B cell (primary cell): ENCODE data around the gene CYB561D1. TPM values are rescaled to one million over a fixed set of nuclear protein-coding genes. Genes with fewer than 3 reads are reported as not detected.

Experiments used
- ATAC-seq: fragments of 200-7000 bp; cut with Tn5 transposase; one replicate; pipeline ENCODE4 v1.10.0; 2021; ENCODE audit warnings: low read depth, mild to moderate bottlenecking, moderate number of reproducible peaks, moderate library complexity
- CTCF ChIA-PET: fragments of 350-600 bp; sonication (Branson Sonifier 250); formaldehyde crosslinking; loops from one replicate; lab custom pipeline; 2021; ENCODE audit warnings: antibody characterized with exemption, inconsistent platforms; lab: Charles Lee
- POLR2A ChIA-PET: fragments of 350-600 bp; sonication (Branson Sonifier 250); formaldehyde crosslinking; loops from one replicate; lab custom pipeline; 2021; ENCODE audit warnings: antibody characterized with exemption; lab: Charles Lee
- DNase-seq: peaks from one replicate; pipeline ENCODE4 v3.0.0; 2013
- H2AFZ ChIP-seq: 2 replicates; pipeline ENCODE4 v1.6.1; 2012; ENCODE audit warnings: mild to moderate bottlenecking, low read depth, low read length; ENCODE audit not compliant: insufficient read depth, poor library complexity, severe bottlenecking
- H3K27ac ChIP-seq, 2 donors: 1 replicate in 1 of 2; 2 replicates in 1 of 2; pipeline ENCODE4 v1.5.1; 2012 to 2013; ENCODE audit warnings: low read length in 2 of 2, mild to moderate bottlenecking in 2 of 2, moderate library complexity in 1 of 2
- H3K27me3 ChIP-seq, 4 experiments: fragments of 200-600 bp in 1 of 4; sonication (generic) in 1 of 4; replicated peaks in 1 of 4; 1 replicate in 2 of 4; 2 replicates in 2 of 4; pipeline versions ENCODE4 v1.6.1 to v1.7.0; 2013 to 2016; ENCODE audit warnings: low read length in 3 of 4, mild to moderate bottlenecking in 2 of 4, mixed read lengths in 1 of 4, moderate library complexity in 1 of 4; ENCODE audit not compliant: insufficient read depth in 4 of 4, control insufficient read depth in 3 of 4; ENCODE audit errors: control extremely low read depth in 1 of 4
- H3K36me3 ChIP-seq, 2 experiments: replicated peaks in 1 of 2; 1 replicate in 1 of 2; 2 replicates in 1 of 2; pipeline versions ENCODE4 v1.6.1 to v1.7.1; 2013; ENCODE audit warnings: low read length in 1 of 2; ENCODE audit not compliant: insufficient read depth in 2 of 2, control insufficient read depth in 1 of 2; ENCODE audit errors: control extremely low read depth in 1 of 2, extremely low read depth in 1 of 2
- H3K4me1 ChIP-seq, 2 donors: fragments of 200-600 bp in 1 of 2; sonication (generic) in 1 of 2; 1 replicate in 1 of 2; 2 replicates in 1 of 2; pipeline versions ENCODE4 v1.5.1 to v1.6.1; 2013 to 2017; ENCODE audit warnings: low read length in 2 of 2; ENCODE audit not compliant: control insufficient read depth in 2 of 2, insufficient read depth in 2 of 2
- H3K4me2 ChIP-seq: replicated peaks from 2 replicates; pipeline ENCODE3; 2012; ENCODE audit warnings: mild to moderate bottlenecking, low read depth, low read length; ENCODE audit not compliant: poor library complexity, severe bottlenecking
- H3K4me3 ChIP-seq, 5 experiments: fragments of 200-600 bp in 1 of 5; sonication (generic) in 1 of 5; 1 replicate in 3 of 5; 2 replicates in 2 of 5; pipeline versions ENCODE4 v1.5.1 to v1.7.0; 2011 to 2016; ENCODE audit warnings: low read length in 4 of 5, mild to moderate bottlenecking in 4 of 5, low read depth in 2 of 5, control low read depth in 1 of 5, moderate library complexity in 1 of 5; ENCODE audit not compliant: insufficient read depth in 1 of 5; ENCODE audit errors: control extremely low read depth in 1 of 5, extremely low read depth in 1 of 5
- H3K79me2 ChIP-seq: fragments of 200-600 bp; sonication (generic); one replicate; pipeline ENCODE4 v1.6.0; 2016; ENCODE audit warnings: low read length; ENCODE audit not compliant: control insufficient read depth, insufficient read depth
- H3K9ac ChIP-seq: fragments of 200-600 bp; sonication (generic); 2 replicates; pipeline ENCODE4 v1.6.1; 2017; ENCODE audit warnings: mild to moderate bottlenecking, low read length, moderate library complexity
- H3K9me3 ChIP-seq, 3 donors: one replicate each; pipeline versions ENCODE4 v1.6.1 to v1.7.1; 2013; ENCODE audit warnings: low read length in 2 of 3; ENCODE audit not compliant: control insufficient read depth in 2 of 3, insufficient read depth in 1 of 3; ENCODE audit errors: control extremely low read depth in 1 of 3
- H4K20me1 ChIP-seq: 2 replicates; pipeline ENCODE4 v1.6.0; 2012; ENCODE audit warnings: mild to moderate bottlenecking, low read length; ENCODE audit not compliant: insufficient read depth, control insufficient read depth, poor library complexity, severe bottlenecking
- H3K27ac Mint-ChIP-seq: one replicate; pipeline ENCODE4 v1.8.0; 2021; ENCODE audit warnings: mixed read lengths
- H3K27me3 Mint-ChIP-seq: one replicate; pipeline ENCODE4 v1.8.0; 2021; ENCODE audit warnings: mixed read lengths
- H3K4me1 Mint-ChIP-seq: one replicate; pipeline ENCODE4 v1.8.0; 2021; ENCODE audit warnings: mixed read lengths
- H3K4me3 Mint-ChIP-seq: one replicate; pipeline ENCODE4 v1.8.0; 2021; ENCODE audit warnings: mixed read lengths
- H3K9me3 Mint-ChIP-seq: one replicate; pipeline ENCODE4 v1.8.0; 2022; ENCODE audit warnings: mixed read lengths; ENCODE audit not compliant: insufficient read depth
- EZH2 ChIP-seq: IDR thresholded peaks from 2 replicates; pipeline ENCODE4 v1.6.1; 2012; ENCODE audit warnings: borderline replicate concordance, low read depth, mild to moderate bottlenecking, moderate library complexity, low read length; ENCODE audit not compliant: insufficient read depth, poor library complexity, severe bottlenecking
- WGBS: methylation state at CpG from one replicate; pipeline ENCODE4 v1.1.5; 2013; ENCODE audit warnings: missing lambda C conversion rate; ENCODE audit not compliant: insufficient coverage; 5-methylcytosine and 5-hydroxymethylcytosine counted together
- intact Hi-C: fragments of 100-400 bp; cut with micrococcal nuclease; formaldehyde crosslinking; loops from one replicate; pipeline ENCODE4 v1.10.0; 2022
- polyA plus RNA-seq: library from polyadenylated mRNA; depleted of rRNA; stranded (reverse); fragments of >200 nt; gene quantifications from 2 replicates; pipeline ENCODE4 v1.2.3, GENCODE V29; 2012
- total RNA-seq, 2 donors: library from RNA; stranded (reverse); fragments of 120-200 nt in 1 of 2; gene quantifications; 1 replicate in 1 of 2; 2 replicates in 1 of 2; pipeline versions ENCODE4 v1.2.3 to v1.2.4, GENCODE V29; 2013 to 2022
- TF ChIP-seq, protein P1 (sequence below): fragments of 200-600 bp; IDR thresholded peaks from one replicate; pipeline ENCODE4 v1.8.0; 2022; ENCODE audit warnings: antibody characterized with exemption, mild to moderate bottlenecking

CYB561D1 gene
- total and polyA plus RNA-seq, 2 donors (not counting 1 experiment from before 2014, with no cell fraction given), result 16.1 to 28.0 TPM

DNA sequence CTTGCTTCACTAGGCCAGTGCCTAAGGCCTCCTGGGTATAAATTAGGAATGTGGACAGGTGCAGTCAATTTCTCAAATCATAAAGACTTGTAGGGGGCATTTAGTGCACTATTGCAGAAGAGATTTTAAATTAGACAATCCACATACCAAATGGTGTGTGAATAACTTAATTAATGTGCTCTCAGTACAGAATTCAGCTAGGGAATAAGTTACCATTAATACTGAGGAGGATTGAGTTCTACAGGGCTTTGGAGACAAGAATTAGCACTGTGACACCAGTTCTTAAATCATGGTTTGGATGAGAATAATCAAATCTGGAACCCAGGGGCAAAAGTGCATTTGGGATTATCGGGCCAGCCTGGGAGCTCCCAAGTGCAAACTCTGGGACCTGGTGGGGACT is 25.8 kb upstream of the CYB561D1 start:
- Histone ChIP-seq H3K36me3 (no peaks in the 10 kb centered on the region), H3K9me3 (peaks cover 0 to 8% (median 1%) of the 10 kb centered on the region in 3 donors), H3K4me3 (no peak overlapping the region), H3K79me2 (no peaks in the 10 kb centered on the region), H4K20me1 (no peaks in the 10 kb centered on the region), H3K4me1 (peaks cover 13% of the 10 kb centered on the region in 2 donors), H3K27me3 (peaks cover 0 to 70% (median 47%) of the 10 kb centered on the region in 4 experiments), H2AFZ (no peak overlapping the region), H3K4me2 (no peak overlapping the region), H3K27ac (no peak overlapping the region), H3K9ac (no peak overlapping the region)
- DNase-seq (no peak), ATAC-seq (no peak)
- Mint-ChIP-seq H3K4me3 (peak overlapping the region; percentile 83), H3K9me3 (no peaks in the 10 kb centered on the region), H3K27ac (no peak overlapping the region), H3K27me3 (peaks cover 59% of the 10 kb centered on the region), H3K4me1 (peaks cover 8% of the 10 kb centered on the region)
- WGBS, result 100% methylated on average over 1 of the region's 1 CpG
- ChIA-PET CTCF (no interaction called here), POLR2A (no interaction called here)
- TF ChIP-seq, protein P1, sequence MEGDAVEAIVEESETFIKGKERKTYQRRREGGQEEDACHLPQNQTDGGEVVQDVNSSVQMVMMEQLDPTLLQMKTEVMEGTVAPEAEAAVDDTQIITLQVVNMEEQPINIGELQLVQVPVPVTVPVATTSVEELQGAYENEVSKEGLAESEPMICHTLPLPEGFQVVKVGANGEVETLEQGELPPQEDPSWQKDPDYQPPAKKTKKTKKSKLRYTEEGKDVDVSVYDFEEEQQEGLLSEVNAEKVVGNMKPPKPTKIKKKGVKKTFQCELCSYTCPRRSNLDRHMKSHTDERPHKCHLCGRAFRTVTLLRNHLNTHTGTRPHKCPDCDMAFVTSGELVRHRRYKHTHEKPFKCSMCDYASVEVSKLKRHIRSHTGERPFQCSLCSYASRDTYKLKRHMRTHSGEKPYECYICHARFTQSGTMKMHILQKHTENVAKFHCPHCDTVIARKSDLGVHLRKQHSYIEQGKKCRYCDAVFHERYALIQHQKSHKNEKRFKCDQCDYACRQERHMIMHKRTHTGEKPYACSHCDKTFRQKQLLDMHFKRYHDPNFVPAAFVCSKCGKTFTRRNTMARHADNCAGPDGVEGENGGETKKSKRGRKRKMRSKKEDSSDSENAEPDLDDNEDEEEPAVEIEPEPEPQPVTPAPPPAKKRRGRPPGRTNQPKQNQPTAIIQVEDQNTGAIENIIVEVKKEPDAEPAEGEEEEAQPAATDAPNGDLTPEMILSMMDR, result no peak
- no peak for TF ChIP-seq EZH2
- intact Hi-C loops, result no loop called here

DNA sequence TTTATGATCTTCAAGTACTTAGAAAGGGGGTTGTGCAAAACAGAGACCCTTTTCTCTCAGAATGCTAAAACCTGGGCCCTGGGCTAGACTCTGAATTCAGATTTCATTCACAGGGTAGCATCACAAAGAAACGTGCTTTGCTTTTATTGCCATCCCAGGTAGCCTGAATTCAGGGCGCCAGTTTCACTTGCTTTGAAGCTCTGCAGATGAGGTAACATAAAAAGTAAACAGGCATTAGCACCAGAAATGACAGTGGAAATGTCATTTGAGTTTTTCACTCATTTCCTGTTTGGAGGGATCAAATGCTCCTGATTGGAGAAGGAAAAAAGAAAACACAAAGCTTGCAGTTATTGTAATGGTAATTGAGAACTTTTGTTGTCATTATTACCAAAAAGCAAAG is 25.0 kb upstream of the CYB561D1 start:
- Histone ChIP-seq H3K4me1 (peaks cover 13% of the 10 kb centered on the region in 2 donors), H3K27ac (no peak overlapping the region), H2AFZ (no peak overlapping the region), H3K9me3 (peaks cover 0 to 8% (median 1%) of the 10 kb centered on the region in 3 donors), H4K20me1 (no peaks in the 10 kb centered on the region), H3K36me3 (no peaks in the 10 kb centered on the region), H3K27me3 (peaks cover 0 to 67% (median 47%) of the 10 kb centered on the region in 4 experiments), H3K4me2 (no peak overlapping the region), H3K9ac (no peak overlapping the region), H3K79me2 (no peaks in the 10 kb centered on the region), H3K4me3 (no peak overlapping the region)
- TF ChIP-seq, protein P1, result no peak
- no peak for TF ChIP-seq EZH2
- ChIA-PET POLR2A (no interaction called here), CTCF (interaction anchor here (0.8 kb wide), 1 partner anchor 22 kb away, joined by 5 read pairs; no protein-coding TSS in a partner anchor)
- peaks cover 8% of the 10 kb centered on the region for H3K4me1 Mint-ChIP-seq
- WGBS, result 15% methylated on average over 2 of the region's 2 CpGs
- H3K27me3 Mint-ChIP-seq, result peaks cover 58% of the 10 kb centered on the region
- intact Hi-C loops, result no loop called here
- H3K27ac Mint-ChIP-seq, result no peak overlapping the region
- H3K4me3 Mint-ChIP-seq, result no peak overlapping the region
- no peak for DNase-seq
- H3K9me3 Mint-ChIP-seq, result no peaks in the 10 kb centered on the region
- no peak for ATAC-seq
